Keratinocyte (primary cell): Measurements from ENCODE around the gene AMMECR1.

Source experiments
- CTCF ChIP-seq, 3 experiments: IDR thresholded peaks in 1 of 3; conservative IDR thresholded peaks in 1 of 3; optimal IDR thresholded peaks in 1 of 3; 2 replicates in 2 of 3; 3 replicates in 1 of 3; pipeline versions ENCODE3 to v1.5.1; 2011; ENCODE audit warnings: low read length in 3 of 3, mild to moderate bottlenecking in 3 of 3, moderate library complexity in 2 of 3, control low read depth in 1 of 3, inconsistent platforms in 1 of 3; ENCODE audit not compliant: insufficient read depth in 2 of 3; ENCODE audit errors: extremely low read depth in 1 of 3
- EZH2 ChIP-seq: IDR thresholded peaks from one replicate; pipeline ENCODE4 v1.6.1; 2012; ENCODE audit warnings: inconsistent platforms, mild to moderate bottlenecking, low read length, moderate library complexity

GRCh38 chrX:110268395-110268794 is 49.5 kb downstream of the AMMECR1 start:
- TF ChIP-seq CTCF (optimal IDR thresholded peaks at IDR 0.05 in 1 of 3, IDR thresholded peaks at IDR 0.05 in 1 of 3, conservative IDR thresholded peaks at IDR 0.05 in 1 of 3; ENCODE audit: extremely low read depth in 1 of 3, insufficient read depth in 2 of 3, low read length in 3 of 3), result no peak
- no peak for TF ChIP-seq EZH2
